ENCODE measurements around the gene CTDSP2.
"Not testable (repeated sequence)": the region's sequence is repeated elsewhere in the genome, so short reads cannot be mapped to it uniquely, and the experiment has no call there.

CTDSP2 gene

GRCh38 chr12:57821474-57822214, 24.9 kb downstream of the CTDSP2 start:
- intact Hi-C loops (cut with DNase I; ENCODE audit: low total_unique reads), result no loop called here
- Histone ChIP-seq H3K27me3 (no peaks in the 10 kb centered on the region), H3K4me3 (no peak overlapping the region), H3K9me3 (no peaks in the 10 kb centered on the region), H3K36me3 (peaks cover 76 to 85% (median 85%) of the 10 kb centered on the region in 3 donors), H3K4me1 (peaks cover 0 to 39% (median 21%) of the 10 kb centered on the region in 4 donors), H3K27ac (no peak overlapping the region)
- no peak for DNase-seq
- no peak for TF ChIP-seq CTCF (IDR thresholded peaks at IDR 0.05)

GRCh38 chr12:57821015-57821414, 25.5 kb downstream of the CTDSP2 start:
- peaks cover 0 to 39% (median 20%) of the 10 kb centered on the region in 4 donors for H3K4me1 ChIP-seq
- DNase-seq; H3K27me3 ChIP-seq; H3K9me3 ChIP-seq; H3K27ac ChIP-seq; H3K4me3 ChIP-seq; intact Hi-C loops (cut with DNase I; ENCODE audit: low total_unique reads): not testable (repeated sequence)
- H3K36me3 ChIP-seq, result peaks cover 69 to 79% (median 79%) of the 10 kb centered on the region in 3 donors

GRCh38 chr12:57820119-57820518, 26.4 kb downstream of the CTDSP2 start:
- H3K9me3 ChIP-seq, result not testable (repeated sequence)

GRCh38 chr12:57817990-57818331, 28.6 kb downstream of the CTDSP2 start:
- peaks cover 0 to 46% (median 31%) of the 10 kb centered on the region in 4 donors for H3K4me1 ChIP-seq
- H3K27me3 ChIP-seq; H3K4me3 ChIP-seq; H3K9me3 ChIP-seq; intact Hi-C loops (cut with DNase I; ENCODE audit: low total_unique reads): not testable (repeated sequence)
- peak overlapping the region; percentile 47 to 53 for H3K27ac ChIP-seq
- DNase-seq, result peak in 1 of 2 donors; percentile 28
- peaks cover 39 to 54% (median 48%) of the 10 kb centered on the region in 3 donors for H3K36me3 ChIP-seq

More at GRCh38 chr12:57820119-57820518, 26.4 kb downstream of the CTDSP2 start:
- H3K4me3 ChIP-seq; H3K27me3 ChIP-seq; H3K27ac ChIP-seq; DNase-seq; intact Hi-C loops (cut with DNase I; ENCODE audit: low total_unique reads): not testable (repeated sequence)
- peaks cover 0 to 40% (median 22%) of the 10 kb centered on the region in 4 donors for H3K4me1 ChIP-seq
- peaks cover 60 to 70% (median 70%) of the 10 kb centered on the region in 3 donors for H3K36me3 ChIP-seq

- Histone ChIP-seq H3K27me3 (no peaks in the 10 kb centered on the region), H3K9me3 (no peaks in the 10 kb centered on the region), H3K36me3 (peaks cover 33 to 54% (median 43%) of the 10 kb centered on the region in 3 donors), H3K27ac (peak overlapping the region; percentile 47 to 53), H3K4me3 (no peak overlapping the region), H3K4me1 (peaks cover 0 to 46% (median 30%) of the 10 kb centered on the region in 4 donors)
- peak in 1 of 2 donors; percentile 63 for DNase-seq
- intact Hi-C loops (cut with DNase I; ENCODE audit: low total_unique reads), result no loop called here
- no peak for TF ChIP-seq CTCF (IDR thresholded peaks at IDR 0.05)
Observed at GRCh38 chr12:57817261-57817989, 29.1 kb downstream of the CTDSP2 start.

- H3K9me3 ChIP-seq, result no peaks in the 10 kb centered on the region
- H3K27me3 ChIP-seq, result no peaks in the 10 kb centered on the region
- no peak overlapping the region for H3K4me3 ChIP-seq
- intact Hi-C loops (cut with DNase I; ENCODE audit: low total_unique reads), result no loop called here
- peaks cover 0 to 46% (median 29%) of the 10 kb centered on the region in 4 donors for H3K4me1 ChIP-seq
- DNase-seq, result peak; percentile 66 to 71
- peaks cover 27 to 54% (median 36%) of the 10 kb centered on the region in 3 donors for H3K36me3 ChIP-seq
- no peak for TF ChIP-seq CTCF (IDR thresholded peaks at IDR 0.05)
- peak overlapping the region; percentile 47 to 53 for H3K27ac ChIP-seq
Observed at GRCh38 chr12:57816855-57817151, 29.7 kb downstream of the CTDSP2 start.
